Glomerular visceral epithelial cell (primary cell): ENCODE data around the gene WDR88.
"Not testable (repeated sequence)": the region's sequence is repeated elsewhere in the genome, so short reads cannot be mapped to it uniquely, and the experiment has no call there.

Experiments used
- DNase-seq: peaks from one replicate; pipeline ENCODE4 v3.0.0-alpha.2; 2016; ENCODE audit errors: extremely low spot score

Gene WDR88

GRCh38 chr19:33171222-33171795 is 39.4 kb downstream of the WDR88 start:
- no peak for DNase-seq

DNA sequence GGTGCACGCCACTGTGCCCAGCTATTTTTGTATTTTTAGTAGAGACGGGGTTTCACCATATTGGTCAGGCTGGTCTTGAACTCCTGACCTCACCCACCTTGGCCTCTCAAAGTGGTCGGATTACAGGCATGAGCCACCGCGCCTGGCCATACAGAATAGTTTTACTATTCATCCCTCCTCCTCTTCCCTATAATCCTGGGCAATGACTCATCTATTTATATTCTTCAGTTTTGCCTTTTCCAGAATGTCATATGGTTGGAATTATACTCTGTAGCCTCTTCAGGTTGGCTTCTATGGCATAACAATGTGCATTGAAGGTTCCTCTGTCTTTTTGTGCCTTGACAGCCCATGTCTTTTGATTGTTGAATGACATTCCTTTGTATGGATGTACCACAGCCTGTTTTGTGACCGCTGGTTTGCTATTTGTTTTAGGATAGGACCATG is 40.0 kb downstream of the WDR88 start:
- no peak for DNase-seq

DNA sequence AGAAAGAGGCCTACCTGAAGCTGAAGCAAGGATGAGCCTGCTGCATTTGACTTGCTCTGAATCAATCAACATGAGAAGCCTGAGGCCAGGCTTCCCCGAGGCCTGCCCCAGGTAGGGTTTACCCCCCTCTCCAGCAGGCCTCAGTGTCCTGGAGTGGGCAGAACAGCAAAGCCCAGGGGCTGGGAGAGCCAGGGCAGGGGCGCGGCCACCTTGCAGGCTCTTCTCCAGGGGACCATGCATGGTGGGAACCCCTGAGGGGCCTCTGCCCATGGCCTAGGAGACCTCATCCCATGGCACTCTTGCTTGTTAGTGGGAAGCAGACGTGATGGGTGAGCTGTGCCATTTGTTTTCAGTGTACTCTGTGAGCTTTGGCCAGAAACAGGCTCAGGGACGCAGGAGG is 42.3 kb downstream of the WDR88 start:
- DNase-seq = no peak

DNA sequence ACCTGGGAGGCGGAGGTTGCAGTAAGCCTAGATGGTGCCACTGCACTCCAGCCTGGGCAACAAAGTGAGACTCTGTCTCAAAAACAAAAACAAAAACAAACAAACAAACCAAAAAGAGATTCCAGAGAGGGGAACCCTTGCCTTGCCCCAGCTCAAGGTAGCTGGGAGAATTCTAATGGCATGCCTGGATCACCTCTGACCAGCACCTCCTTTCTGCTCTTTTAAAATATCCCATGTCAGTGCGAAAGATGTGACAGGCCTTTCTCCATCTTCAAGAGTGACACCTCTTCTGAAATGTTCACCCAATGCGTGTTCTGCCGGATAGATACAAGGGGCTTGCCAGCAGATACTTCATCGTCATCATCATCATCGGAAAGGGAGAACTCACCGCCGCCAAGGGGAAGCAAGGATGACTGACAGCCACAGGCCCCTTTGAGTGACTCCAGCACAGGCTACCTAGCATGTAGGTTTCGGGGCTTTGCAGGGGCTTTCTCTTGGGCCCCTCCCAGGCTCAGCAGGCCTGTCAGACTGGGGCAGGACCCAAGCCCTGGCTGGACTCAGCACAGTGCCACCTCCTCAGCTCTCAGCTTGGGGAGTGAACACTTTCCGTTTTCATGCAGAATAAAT is 43.4 kb downstream of the WDR88 start:
- no peak for DNase-seq

GRCh38 chr19:33175886-33176669 is 44.2 kb downstream of the WDR88 start:
- DNase-seq = peak; percentile 46

DNA sequence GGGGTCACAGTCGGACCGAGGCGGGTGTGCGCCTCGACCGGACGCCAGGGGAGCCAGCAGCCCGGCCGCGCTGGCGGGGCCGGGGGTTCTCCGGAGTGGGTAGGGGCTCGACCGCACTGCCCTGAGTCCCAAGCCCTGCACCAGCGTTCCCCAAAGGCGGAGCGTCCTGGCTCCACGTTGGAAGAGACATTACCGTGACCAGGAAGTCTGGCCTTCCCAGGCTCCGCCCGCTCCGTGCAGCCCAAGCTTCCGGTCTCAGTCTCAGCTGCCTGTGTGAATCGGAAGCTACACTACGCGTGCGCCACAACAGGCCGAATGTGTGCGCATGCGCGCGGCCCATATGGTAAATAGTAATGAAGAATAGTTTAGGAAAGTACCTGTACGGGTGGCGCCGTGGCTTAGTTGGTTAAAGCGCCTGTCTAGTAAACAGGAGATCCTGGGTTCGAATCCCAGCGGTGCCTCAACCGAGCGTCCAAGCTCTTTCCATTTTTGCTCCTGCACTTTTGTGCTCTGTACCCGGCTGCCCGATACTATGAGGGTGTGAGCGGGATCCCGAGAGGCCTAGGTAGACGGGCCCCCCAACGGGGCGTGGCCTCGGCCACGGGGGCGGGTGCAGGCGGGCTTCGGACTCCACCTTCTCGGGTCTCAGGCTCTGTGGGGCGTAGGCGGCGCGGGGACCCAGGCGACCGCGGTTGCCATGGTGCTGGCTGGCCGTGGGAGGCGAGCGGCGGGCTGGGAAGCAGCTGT is 44.9 kb downstream of the WDR88 start:
- DNase-seq = peak; percentile 100

DNA sequence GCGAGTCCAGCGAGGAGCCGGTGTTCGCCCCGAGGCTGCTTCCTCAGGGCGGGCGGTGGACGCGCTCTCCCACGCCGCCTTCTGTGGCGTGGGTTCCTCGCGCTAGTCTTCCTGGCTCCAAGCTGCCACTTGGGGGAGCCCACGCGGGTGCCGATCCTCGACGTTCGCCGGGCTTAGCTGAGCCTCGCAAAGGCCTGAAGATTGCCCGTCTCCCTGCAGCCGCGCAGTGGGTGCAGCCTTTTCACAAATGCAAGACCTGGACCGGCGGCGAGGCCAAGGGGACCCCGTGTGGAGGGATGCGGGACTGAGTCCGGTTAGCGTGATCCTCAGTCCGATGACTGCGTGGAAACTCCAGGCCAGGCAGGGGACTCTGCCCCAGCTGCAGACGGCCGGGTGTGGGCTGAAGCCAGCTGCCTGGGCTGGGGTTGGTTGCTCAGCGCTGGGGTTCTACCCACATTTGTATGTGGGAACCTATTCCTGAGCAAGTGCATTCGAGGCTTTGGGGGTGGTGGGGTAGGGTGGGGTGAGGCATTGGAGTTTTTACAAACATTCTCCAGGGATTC is 45.6 kb downstream of the WDR88 start:
- no peak for DNase-seq

DNA sequence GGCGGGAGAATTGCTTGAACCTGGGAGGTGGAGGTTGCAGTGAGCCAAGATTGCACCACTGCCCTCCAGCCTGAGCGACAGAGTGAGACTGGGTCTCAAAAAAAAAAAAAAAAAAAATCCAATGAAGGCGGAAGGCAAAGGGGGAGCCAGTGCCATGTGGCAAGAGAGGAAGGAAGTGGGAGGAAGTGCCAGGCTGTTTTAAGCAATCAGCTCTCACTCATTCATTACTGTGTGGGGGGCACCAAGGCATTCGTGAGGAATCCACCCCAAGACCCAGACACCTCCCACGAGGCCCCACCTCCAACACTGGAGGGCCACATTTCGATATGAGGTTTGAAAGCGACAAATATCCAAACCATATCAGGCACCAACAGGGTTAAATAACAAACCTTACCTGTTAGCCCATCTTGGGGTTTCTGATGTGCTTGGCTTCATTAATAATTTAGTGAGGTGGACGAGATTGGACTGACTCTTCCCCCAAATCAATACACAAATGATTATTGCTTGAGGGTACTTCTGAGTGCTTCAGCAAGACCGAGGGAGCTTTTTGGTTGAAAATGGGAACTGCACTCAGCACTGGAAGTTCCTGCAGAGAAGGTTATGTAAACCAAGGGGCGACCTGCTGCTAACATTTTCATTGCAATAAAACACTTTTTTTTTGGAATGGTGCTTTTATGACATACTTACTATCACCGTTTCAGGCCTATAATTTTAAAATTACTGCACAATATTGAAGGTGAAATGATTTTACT is 54.7 kb downstream of the WDR88 start:
- no peak for DNase-seq

DNA sequence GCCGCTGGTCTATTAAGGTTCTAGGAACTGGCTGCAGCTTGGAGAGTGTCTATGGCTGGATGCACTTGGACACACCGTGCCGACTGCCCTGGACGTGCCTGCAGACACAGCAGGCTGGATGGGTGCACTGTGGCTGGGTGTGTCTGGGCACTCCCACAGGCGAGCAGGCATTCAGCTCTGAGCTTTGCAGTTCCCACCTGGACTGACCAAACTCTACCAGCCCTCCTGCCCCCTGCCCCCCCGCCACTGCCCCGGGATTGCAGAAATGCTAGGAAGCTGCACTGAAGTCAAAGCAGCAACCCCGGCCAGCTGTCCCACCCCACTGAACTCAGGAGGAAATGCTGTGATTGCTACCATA is 55.2 kb downstream of the WDR88 start:
- no peak for DNase-seq

GRCh38 chr19:33189453-33189852 is 57.5 kb downstream of the WDR88 start:
- no peak for DNase-seq

GRCh38 chr19:33191092-33191491 is 59.2 kb downstream of the WDR88 start:
- not testable (repeated sequence) for DNase-seq

DNA sequence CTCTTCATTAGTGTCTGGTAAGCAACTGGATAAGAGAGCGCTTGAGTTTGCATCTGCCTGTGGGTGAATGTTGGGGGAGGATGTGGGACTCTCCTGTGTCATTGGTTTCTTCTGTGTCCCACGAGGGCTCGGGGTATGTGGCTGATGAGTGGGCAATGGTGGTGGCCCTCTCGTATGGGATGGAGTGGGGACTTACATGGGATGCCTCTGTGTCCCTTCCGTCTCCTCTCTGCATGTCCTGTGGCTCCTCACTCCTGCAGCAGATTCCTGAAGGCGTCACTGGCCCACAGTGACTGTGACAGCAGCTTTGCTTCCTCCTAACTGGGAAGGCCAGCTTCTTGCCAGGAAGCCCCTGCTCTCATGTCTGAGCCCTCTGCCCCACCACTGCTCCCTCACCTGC is 59.6 kb downstream of the WDR88 start:
- DNase-seq = no peak

DNA sequence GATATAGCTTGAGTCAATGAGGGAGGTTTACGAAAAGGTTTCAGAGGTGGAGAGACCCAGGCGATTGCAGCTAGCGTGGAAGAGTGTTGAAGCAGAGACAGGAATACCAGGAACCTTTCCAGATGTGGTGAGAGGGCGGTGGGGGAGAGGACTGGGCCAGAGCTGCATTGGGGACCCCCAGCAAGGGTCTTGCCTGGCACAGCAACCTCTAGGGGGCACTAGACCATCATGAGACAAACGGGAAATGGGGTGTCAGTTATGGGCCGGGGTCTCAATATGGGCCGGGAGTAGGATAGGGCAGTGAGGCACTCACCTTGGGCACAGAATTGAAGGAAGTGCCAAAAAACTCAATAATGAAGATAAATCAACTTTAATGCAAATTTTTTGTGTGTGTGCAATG is 60.1 kb downstream of the WDR88 start:
- no peak for DNase-seq

GRCh38 chr19:33193269-33193864 is 61.5 kb downstream of the WDR88 start:
- no peak for DNase-seq

- DNase-seq = no peak
Observed at GRCh38 chr19:33193865-33194362, 62.0 kb downstream of the WDR88 start, which contains the start of gene LRP3. TSS of gene LRP3 (plus strand) at chr19:33194330. CDS start at chr19:33194786, 456 bp downstream.

- no peak for DNase-seq
Observed at GRCh38 chr19:33194532-33194885, 62.6 kb downstream of the WDR88 start.

GRCh38 chr19:33194886-33195644 is 63.2 kb downstream of the WDR88 start:
- no peak for DNase-seq

GRCh38 chr19:33195645-33196347 is 63.9 kb downstream of the WDR88 start:
- DNase-seq = no peak

DNA sequence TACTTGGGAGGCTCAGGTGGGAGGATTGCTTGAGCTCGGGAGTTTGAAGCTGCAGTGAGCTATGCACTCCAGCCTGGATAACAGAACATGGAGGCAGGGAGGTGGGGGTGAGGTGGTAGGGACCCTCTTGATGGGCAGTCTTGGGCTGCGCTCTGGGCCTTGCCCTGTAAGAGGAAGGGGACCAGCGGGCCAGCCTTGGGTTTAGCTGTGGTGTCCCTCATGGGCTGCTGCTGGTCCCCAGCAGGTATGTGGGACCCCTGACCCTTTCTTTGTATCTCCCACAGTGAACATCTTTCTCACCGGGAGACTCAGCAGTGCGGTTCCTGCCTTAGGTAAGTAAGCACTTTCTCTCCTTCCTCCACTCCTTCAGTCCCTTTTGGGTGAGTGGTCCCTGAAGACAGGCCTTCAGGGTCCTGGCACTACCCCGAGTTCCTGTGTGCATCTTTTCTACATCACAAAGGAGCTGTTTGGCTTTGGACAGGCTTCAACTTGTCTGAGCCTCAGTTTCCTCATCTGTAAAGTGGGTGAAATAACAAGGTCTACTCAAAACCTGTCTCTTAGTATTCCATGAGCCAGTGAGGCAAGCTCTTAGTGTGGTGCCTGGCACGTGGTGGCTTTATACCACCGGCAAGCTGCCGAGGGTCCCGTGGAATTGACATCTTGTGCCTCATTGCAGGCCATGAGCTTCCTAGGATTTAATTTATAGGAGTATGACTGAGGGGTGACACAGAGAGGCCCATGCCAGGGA is 64.7 kb downstream of the WDR88 start:
- no peak for DNase-seq
